Retinal pigment epithelial cell (primary cell): Measurements from ENCODE around the gene KIF9.

Experiments used
- DNase-seq: peaks from one replicate; pipeline ENCODE4 v3.0.0-alpha.2; 2010; ENCODE audit warnings: low read depth
- H3K4me3 ChIP-seq: 2 replicates; pipeline ENCODE4 v1.5.1; 2011; ENCODE audit warnings: mild to moderate bottlenecking, low read length, control low read depth, moderate library complexity
- CTCF ChIP-seq: conservative IDR thresholded peaks from 2 replicates; pipeline ENCODE4 v1.5.1; 2011; ENCODE audit warnings: low read depth, low read length, control low read depth, inconsistent platforms

KIF9 gene

GRCh38 chr3:47299381-47300318, 17.1 kb upstream of the KIF9 start:
- DNase-seq = no peak
- TF ChIP-seq CTCF = no peak
- H3K4me3 ChIP-seq = no peak overlapping the region

- no peak overlapping the region for H3K4me3 ChIP-seq
- DNase-seq = no peak
- no peak for TF ChIP-seq CTCF
Observed at GRCh38 chr3:47298439-47298838, 15.8 kb upstream of the KIF9 start.

- H3K4me3 ChIP-seq = no peak overlapping the region
- no peak for DNase-seq
Observed at GRCh38 chr3:47296562-47297302, 14.1 kb upstream of the KIF9 start.

GRCh38 chr3:47295976-47296375, 13.4 kb upstream of the KIF9 start:
- TF ChIP-seq CTCF = no peak
- no peak overlapping the region for H3K4me3 ChIP-seq
- no peak for DNase-seq

More at GRCh38 chr3:47296562-47297302, 14.1 kb upstream of the KIF9 start:
- no peak for TF ChIP-seq CTCF

- TF ChIP-seq CTCF = no peak
- no peak overlapping the region for H3K4me3 ChIP-seq
- no peak for DNase-seq
Observed at GRCh38 chr3:47295322-47295721, 12.7 kb upstream of the KIF9 start.

GRCh38 chr3:47294392-47294791, 11.8 kb upstream of the KIF9 start:
- no peak for DNase-seq
- no peak for TF ChIP-seq CTCF

More at GRCh38 chr3:47294392-47294791, 11.8 kb upstream of the KIF9 start:
- no peak overlapping the region for H3K4me3 ChIP-seq
